GM18507 (cell line): ENCODE measurements around the gene LSR.

Experiments used
- DNase-seq: peaks from one replicate; pipeline ENCODE4 v3.0.0; 2011; ENCODE audit warnings: low read depth; ENCODE audit not compliant: insufficient read length; ENCODE audit errors: extremely low spot score
- FAIRE-seq: peaks from 2 replicates; lab custom pipeline; 2011; peaks lifted over from hg19 to GRCh38; lab: Jason Lieb, UNC

Gene LSR

DNA sequence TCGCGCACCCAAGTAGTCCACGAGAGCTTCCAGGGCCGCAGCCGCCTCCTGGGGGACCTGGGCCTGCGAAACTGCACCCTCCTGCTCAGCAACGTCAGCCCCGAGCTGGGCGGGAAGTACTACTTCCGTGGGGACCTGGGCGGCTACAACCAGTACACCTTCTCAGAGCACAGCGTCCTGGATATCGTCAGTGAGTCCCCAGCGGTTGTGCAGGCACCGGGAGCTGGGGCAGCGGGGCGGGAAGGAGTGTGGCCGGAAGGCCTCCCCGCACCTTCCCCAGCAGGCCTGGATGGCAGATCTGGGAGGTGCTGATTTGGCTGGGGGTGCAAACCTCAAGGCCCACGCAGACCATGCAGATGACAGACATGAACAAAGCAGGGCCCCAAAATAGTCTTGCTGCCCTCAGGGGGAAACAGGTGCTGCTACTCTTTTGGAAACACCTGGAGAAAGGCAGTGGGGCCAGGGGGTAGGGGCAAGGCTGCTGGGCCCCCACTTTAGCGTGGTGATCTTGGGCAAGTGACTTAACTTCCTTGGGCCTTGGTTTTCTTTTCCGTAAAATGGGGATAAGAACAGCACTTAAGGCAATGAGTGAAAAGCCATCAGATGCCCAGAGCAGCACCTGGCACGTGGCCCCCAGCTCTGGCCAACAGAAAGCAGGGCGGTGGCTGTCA lies 47.1 kb downstream of the LSR start:
- peak; percentile 44 for DNase-seq
- FAIRE-seq: peak; percentile 69

DNA sequence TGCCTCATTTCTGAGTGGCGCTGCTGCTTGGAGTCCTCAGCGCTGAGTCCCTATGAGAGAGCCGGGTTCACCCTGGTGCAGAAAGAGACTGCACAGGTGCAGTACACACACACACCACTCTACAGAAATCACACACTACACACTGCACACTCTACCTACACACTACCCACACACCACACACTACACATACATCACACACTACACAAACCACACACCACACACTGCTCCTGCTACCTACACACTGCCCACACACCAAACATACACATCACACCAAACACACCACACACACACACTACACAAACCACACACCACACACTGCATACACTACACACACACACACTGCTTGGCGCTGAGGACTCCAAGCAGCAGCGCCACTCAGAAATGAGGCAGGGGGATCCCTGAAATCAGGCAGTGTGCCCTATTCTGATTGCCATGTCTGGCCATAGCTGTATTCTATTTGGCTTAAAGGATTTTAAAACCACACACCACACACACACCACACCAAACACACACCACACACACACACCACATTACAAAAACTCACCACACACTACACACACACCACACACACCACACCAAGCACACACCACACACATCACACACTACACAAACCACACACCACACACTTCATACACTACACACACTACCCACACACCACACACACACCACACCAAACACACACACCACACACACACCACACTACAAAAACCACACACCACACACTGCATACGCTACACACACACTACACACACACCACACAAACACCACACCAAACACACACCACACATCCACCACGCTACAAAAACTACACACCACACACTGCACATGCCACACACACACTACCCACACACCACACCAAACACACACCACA lies 48.1 kb downstream of the LSR start:
- FAIRE-seq (peak; percentile 71), DNase-seq (no peak)

DNA sequence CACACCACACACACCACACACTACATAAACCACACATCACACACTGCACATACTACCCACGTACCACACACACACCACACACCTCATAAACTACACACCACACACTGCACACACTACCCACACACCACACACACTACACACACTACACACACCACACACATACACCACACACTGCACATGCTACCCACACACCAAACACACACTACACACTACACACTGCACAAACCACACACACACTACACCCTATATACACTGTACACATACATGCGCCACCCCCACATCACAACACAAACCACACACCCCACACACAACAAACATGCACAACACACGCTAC lies 48.7 kb downstream of the LSR start:
- DNase-seq: no peak
- FAIRE-seq: no peak

DNA sequence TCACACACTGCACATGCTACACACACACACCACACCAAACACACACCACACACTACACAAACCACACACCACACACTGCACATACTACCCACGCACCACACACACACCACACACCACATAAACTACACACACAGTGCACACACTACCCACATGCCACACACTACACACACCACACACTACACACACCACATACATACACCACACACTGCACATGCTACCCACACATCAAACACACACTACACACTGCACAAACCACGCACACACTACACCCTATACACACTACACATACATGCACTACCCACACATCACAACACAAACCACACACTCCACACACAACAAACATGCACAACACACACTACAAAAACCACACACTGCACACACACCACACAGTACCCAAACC lies 49.1 kb downstream of the LSR start:
- no peak for FAIRE-seq
- DNase-seq: no peak

DNA sequence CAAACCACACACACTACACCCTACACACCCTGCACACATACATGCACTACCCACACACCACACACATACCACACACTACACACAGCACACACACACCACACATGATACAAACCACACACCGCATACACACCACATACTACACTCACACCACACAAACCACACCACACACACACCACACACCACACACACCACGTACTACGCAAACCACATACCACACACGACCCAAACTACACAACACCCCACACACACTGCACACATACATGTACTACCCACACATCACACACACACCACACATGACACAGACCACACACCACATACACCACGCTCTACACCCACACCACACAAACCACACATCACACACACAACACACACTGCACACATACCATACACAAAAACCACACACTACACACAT lies 49.8 kb downstream of the LSR start:
- DNase-seq (no peak), FAIRE-seq (no peak)

DNA sequence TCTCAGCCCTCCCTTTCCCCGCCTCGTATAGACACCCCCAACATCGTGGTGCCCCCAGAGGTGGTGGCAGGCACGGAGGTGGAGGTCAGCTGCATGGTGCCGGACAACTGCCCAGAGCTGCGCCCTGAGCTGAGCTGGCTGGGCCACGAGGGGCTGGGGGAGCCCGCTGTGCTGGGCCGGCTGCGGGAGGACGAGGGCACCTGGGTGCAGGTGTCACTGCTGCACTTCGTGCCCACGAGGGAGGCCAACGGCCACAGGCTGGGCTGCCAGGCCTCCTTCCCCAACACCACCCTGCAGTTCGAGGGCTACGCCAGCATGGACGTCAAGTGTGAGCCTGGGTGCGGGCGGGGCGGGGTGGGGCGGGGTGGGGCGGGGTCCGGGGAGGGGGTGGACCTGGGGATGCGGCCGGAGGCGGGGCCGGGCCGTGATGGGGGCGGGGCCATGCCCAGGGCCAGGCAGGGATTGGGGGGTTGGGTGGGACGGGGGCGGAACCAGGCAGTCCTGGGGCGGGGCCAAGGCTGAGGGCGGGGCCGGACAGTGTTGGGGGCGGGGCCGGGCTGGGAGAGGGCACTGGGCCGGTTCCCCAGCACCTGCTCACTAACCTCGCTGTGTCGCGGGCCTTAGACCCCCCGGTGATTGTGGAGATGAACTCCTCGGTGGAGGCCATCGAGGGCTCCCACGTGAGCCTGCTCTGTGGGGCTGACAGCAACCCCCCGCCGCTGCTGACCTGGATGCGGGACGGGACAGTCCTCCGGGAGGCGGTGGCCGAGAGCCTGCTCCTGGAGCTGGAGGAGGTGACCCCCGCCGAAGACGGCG lies 50.9 kb downstream of the LSR start:
- FAIRE-seq (no peak), DNase-seq (no peak)

DNA sequence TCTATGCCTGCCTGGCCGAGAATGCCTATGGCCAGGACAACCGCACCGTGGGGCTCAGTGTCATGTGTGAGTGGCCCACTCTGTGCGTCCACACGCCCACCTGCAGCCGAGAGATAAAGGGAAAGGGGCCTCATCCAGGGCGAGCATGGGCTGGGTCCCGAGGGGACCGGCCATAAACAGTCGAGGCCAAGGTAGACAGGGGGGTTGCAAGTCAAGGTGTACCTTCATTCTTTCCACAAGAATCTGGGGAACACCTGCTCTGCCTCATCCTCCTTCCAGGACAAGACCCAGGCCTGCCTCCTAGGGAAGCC lies 51.5 kb downstream of the LSR start:
- FAIRE-seq: no peak
- no peak for DNase-seq

DNA sequence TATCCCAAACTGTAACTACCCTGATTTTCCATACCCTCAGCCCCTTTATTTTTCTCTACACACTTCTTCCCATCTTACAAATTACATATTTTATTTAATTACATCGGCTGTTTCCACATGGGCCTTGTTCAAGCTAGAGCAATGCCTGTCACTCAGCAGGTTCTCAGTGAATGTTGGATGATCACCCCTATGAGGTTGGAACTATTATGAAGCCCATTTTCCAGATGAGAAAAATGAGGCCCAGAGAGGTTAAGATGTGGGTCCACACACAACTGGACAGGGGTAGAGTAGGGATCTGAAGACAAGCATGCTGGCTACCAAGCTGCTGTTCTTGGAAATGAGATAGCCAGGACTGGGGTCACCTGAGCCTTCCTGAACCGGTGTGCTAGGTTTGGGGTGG lies 53.2 kb downstream of the LSR start:
- FAIRE-seq: no peak
- no peak for DNase-seq

DNA sequence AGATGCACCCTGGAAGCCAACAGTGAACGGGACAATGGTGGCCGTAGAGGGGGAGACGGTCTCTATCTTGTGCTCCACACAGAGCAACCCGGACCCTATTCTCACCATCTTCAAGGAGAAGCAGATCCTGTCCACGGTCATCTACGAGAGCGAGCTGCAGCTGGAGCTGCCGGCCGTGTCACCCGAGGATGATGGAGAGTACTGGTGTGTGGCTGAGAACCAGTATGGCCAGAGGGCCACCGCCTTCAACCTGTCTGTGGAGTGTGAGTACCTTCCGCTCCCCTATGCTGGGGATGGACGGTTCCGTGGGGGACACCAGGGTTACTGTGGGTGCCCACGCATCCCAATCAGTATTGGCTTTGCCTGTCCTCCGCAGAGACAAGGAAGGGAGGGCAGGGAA lies 53.6 kb downstream of the LSR start:
- no peak for FAIRE-seq

DNA sequence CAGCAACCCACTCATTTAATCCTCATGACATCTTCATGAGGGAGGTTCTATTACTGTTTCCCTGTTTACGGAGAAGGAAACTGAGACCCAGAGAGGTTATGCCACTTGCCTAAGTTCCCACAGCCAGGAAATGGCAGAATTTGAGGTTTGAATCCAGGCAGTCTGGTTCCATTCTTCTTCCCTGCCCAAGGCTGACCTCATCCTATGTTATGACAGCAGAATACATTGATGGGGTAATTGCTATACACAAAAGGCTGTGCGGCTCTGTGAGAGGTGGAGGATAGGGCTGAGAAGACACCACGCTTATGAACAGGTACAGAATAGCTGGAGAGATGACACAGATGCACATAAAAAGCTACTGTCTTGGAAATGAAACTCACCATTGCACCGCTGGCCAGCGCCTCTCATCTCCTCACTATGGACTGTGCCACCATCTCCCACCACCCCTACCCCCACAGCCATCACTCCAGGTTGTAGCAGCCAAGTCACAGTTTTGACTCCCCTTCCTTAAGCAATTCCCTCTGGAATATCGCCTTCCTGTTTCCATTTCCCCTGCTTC lies 54.6 kb downstream of the LSR start:
- DNase-seq (no peak), FAIRE-seq (no peak)

More for the DNA sequence above, 53.6 kb downstream of the LSR start:
- no peak for DNase-seq

DNA sequence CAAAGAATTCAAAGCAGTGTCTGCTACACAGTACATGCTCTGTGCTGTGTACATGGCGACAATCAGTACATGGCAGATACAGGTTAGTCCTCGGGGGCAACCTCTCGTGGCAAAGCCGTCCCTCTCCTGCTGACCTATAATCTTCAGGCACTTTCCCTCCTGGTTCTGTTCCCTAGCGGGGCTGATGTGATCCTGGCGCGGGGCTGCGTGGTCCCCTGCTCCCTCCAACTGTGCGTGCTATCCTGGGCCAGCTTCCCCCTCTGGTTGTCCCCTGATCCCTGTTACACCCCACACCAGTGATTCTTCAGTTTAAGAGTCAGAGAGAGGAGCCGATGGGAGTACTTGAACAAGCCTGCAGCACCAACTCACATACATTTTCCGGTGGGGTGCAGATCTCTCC lies 55.2 kb downstream of the LSR start:
- DNase-seq (no peak), FAIRE-seq (no peak)

DNA sequence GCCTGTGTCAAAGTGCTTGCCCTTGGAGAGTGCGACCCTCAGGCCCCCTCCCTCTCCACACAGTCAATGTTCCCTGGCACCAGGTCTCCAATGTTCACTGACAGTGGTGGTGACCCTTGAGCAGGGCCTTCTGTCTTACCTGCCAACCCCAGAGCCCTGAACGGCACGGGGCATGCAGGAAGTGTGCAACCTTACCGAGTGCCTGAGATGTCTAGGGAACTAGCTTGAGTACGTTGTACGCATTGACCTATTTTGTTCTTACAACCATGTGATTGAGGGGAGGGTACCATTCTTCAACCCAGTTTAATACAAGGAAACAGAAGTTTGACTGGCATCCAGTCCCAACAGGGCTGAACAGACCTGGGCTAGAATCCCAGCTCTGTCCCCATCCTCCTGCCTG lies 56.4 kb downstream of the LSR start:
- FAIRE-seq: no peak
- DNase-seq: no peak

DNA sequence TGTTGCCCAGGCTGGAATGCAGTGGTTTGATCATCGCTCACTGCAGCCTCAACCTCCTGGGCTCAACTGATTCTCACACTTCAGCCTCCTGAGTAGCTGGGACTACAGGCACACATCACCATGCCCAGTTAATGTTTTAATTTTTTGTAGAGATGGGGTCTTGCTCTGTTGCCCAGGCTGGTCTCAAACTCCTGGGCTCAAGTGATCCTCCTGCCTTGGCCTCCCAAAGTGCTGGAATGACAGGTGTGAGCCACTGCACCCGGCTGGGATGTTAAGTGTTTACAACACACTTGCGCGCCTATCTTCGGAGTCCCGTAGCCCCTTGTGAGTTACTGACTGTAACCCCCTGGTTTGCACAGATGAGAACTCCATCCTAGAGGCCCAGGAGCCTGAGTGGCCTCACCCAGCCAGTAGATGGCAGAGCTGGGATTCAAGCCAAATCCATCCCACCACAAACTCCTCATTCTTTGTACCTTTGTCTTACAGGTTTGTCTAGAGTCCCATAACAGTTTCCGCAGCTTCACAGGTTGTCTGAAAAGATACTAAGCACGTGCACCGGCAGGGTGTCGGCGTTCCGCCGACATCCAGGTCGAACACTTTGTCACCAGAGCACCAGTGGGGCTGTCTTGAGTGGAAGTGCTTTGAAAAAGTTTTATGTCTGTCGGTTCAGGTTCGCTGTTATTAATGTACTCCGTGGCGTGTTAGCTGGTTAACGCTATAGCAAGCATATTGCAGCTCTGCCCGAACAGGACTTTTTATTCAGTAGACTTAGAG lies 57.9 kb downstream of the LSR start:
- DNase-seq (no peak), FAIRE-seq (no peak)

DNA sequence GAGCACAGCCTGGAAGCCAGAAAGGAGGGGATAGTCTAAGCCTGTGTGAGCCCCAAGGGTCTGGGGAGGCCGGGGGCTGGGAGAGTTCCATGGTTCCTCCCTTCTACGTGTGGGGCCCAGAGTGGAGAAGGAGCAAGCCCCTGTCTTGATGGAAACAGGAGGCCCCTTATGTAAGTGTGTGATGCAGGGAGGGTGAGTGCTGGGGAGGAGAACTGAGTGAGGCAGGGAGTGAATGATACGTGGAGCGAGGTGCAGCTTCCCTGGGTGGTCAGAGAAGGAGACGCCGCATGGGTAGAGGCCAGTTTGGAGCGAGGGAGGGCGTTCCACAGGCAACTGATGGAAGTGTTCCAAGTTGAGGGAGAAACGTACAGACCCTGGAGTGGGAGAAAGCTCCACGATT lies 59.1 kb downstream of the LSR start:
- DNase-seq (no peak), FAIRE-seq (no peak)

DNA sequence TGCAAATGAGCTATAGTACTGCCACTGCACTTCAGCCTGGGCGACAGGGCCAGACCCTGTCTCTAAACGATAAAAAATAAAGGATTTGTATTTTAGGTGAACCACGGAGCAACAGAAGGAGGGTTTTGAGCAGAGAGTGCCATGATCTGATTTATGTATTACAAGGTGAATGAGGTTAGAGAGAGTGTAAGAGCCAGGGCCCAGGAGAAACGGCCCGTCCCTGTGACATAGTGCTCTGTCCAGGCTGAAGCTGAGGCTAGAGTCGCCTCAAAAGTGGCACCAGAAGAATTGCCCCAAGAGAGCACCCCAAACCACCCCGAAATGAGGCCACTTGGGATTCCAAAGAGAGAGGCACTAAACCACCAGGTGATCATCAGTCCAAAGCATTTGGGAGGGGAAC lies 60.1 kb downstream of the LSR start:
- FAIRE-seq (no peak), DNase-seq (no peak)

DNA sequence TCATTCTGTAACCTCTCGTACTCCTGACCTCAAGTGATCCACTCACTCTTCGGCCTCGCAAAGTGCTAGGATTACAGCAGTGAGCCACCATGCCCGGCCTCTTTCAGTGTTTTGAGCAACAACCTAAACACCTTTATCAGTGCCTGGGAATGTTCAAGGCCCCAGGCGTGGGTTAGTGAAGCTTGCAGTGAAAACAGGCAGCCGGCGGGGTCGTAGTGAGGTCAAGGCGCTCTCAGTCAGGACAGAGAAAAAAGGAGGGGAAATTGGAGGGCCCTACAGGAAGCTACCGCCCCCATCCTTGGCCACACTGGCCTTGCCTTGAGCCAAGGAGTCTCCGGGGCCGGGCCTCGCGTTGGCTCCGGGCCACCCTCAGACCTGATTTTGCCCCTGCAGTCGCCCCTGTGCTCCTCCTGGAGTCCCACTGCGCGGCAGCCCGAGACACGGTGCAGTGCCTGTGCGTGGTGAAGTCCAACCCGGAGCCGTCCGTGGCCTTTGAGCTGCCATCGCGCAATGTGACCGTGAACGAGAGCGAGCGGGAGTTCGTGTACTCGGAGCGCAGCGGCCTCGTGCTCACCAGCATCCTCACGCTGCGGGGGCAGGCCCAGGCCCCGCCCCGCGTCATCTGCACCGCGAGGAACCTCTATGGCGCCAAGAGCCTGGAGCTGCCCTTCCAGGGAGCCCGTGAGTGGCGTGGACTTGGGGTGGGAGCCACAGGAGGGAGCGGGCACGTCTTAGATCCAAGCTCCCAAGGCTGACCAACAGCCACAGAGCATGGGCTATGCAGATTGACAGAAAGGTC lies 60.9 kb downstream of the LSR start:
- no peak for FAIRE-seq

DNA sequence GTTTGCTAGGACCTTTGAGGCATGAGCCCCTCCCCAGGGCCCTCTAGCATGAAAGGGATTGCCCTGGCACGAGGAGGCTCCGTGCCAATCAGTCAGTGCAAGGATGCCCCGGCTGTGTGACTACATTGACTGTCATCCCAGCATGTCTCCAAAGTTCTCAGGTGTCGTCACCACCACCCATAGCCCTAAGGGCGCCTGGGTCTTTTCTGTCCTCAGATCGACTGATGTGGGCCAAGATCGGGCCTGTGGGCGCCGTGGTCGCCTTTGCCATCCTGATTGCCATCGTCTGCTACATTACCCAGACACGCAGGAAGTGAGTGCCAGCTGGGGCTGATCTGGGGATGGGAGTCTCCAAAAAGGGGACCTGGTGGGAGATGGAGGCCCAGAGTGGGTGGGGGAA lies 61.5 kb downstream of the LSR start:
- DNase-seq (no peak), FAIRE-seq (no peak)

More for the DNA sequence above, 60.9 kb downstream of the LSR start:
- DNase-seq: no peak

DNA sequence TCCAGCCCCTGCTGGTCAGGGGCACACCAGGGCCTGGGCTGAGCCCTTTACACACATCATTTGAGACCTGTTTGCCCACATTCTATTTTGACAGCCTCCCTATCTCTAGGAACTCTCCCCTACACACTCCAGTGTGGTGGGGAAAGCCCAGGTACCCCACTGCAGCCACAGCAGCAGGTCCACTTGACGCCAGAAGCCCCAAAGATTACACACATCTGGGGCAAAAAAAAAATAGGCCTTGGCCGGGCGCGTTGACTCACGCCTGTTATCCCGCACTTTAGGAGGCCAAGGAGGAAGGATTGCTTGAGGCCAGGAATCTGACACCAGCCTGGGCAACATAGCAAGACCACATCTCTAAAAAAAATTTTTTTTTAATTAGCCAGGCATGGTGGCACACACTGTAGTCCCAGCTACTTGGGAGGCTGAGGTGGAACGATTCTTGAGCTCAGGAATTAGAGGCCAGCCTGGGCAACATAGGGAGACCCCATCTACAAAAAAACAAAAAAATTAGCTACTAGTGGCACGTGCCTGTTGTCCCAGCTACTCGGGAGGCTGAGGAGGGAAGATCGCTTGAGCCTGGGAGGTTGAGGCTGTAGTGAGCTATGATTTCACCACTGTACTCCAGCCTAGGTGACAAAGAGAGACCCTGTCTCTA lies 62.1 kb downstream of the LSR start:
- FAIRE-seq (no peak), DNase-seq (no peak)
